Prostate gland (tissue), 2 donors: ENCODE measurements around the gene TMEM213. TPM values are rescaled to one million over a fixed set of nuclear protein-coding genes. Genes with fewer than 3 reads are reported as not detected.

Source experiments
- DNase-seq: peaks from one replicate; pipeline ENCODE4 v3.0.0-alpha.2; 2019; ENCODE audit warnings: low spot score
- H3K27ac ChIP-seq, 2 donors: fragments of 200-600 bp; sonication (generic); 2 replicates each; pipeline ENCODE4 v1.5.1; 2017 to 2019
- H3K27me3 ChIP-seq: fragments of 200-600 bp; sonication (generic); replicated peaks from 2 replicates; pipeline ENCODE4 v1.5.1; 2019; ENCODE audit not compliant: insufficient read depth
- H3K36me3 ChIP-seq, 2 donors: fragments of 200-600 bp; sonication (generic); 1 replicate in 1 of 2; 2 replicates in 1 of 2; pipeline versions ENCODE4 v1.5.1 to v1.8.1; 2017 to 2019
- H3K4me1 ChIP-seq: fragments of 200-600 bp; sonication (generic); replicated peaks from 2 replicates; pipeline ENCODE4 v1.5.1; 2019
- H3K4me3 ChIP-seq, 2 donors: fragments of 200-600 bp; sonication (generic); 2 replicates each; pipeline ENCODE4 v1.5.1; 2017 to 2019
- H3K9me3 ChIP-seq: fragments of 200-600 bp; sonication (generic); 2 replicates; pipeline ENCODE4 v1.5.1; 2017
- POLR2A ChIP-seq: fragments of 450-650 bp; IDR thresholded peaks from one replicate; pipeline ENCODE4 v1.6.1; 2016; ENCODE audit warnings: antibody characterized with exemption, mild to moderate bottlenecking
- POLR2AphosphoS5 ChIP-seq: sonication (generic); formaldehyde crosslinking; IDR thresholded peaks from one replicate; pipeline ENCODE4 v1.6.1; 2017; ENCODE audit warnings: antibody characterized with exemption
- WGBS: methylation state at CpG from one replicate; pipeline ENCODE4 v1.1.5; 2018; 5-methylcytosine and 5-hydroxymethylcytosine counted together
- intact Hi-C: fragments of 100-400 bp; cut with DNase I; formaldehyde crosslinking; loops from one replicate; pipeline ENCODE4 v1.14.2; 2022
- total RNA-seq, 2 donors: library from RNA; depleted of rRNA; stranded (reverse); fragments of >200 nt; gene quantifications; one replicate each; pipeline ENCODE4 v1.1.0, GENCODE V29; 2016
- TF ChIP-seq, protein P1 (sequence below), 4 experiments: fragments of 200-600 bp in 2 of 4; fragments of 450-650 bp in 2 of 4; sonication (generic) in 2 of 4; IDR thresholded peaks; 1 replicate in 3 of 4; 2 replicates in 1 of 4; pipeline ENCODE4 v1.5.1; 2016 to 2019; ENCODE audit warnings: antibody characterized with exemption in 4 of 4, mild to moderate bottlenecking in 2 of 4, moderate library complexity in 2 of 4

TMEM213 gene
- total RNA-seq, 2 donors from 2014 or later: 0.55 TPM; not detected in 1

- Histone ChIP-seq H3K9me3 (no peaks in the 10 kb centered on the region), H3K4me3 (no peak overlapping the region), H3K27ac (no peak overlapping the region), H3K4me1 (no peaks in the 10 kb centered on the region), H3K36me3 (no peaks in the 10 kb centered on the region), H3K27me3 (no peaks in the 10 kb centered on the region)
- TF ChIP-seq, protein P1, sequence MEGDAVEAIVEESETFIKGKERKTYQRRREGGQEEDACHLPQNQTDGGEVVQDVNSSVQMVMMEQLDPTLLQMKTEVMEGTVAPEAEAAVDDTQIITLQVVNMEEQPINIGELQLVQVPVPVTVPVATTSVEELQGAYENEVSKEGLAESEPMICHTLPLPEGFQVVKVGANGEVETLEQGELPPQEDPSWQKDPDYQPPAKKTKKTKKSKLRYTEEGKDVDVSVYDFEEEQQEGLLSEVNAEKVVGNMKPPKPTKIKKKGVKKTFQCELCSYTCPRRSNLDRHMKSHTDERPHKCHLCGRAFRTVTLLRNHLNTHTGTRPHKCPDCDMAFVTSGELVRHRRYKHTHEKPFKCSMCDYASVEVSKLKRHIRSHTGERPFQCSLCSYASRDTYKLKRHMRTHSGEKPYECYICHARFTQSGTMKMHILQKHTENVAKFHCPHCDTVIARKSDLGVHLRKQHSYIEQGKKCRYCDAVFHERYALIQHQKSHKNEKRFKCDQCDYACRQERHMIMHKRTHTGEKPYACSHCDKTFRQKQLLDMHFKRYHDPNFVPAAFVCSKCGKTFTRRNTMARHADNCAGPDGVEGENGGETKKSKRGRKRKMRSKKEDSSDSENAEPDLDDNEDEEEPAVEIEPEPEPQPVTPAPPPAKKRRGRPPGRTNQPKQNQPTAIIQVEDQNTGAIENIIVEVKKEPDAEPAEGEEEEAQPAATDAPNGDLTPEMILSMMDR (IDR thresholded peaks at IDR 0.05): no peak
- TF ChIP-seq POLR2A (no peak), POLR2AphosphoS5 (no peak)
- peak; percentile 11 for DNase-seq
- intact Hi-C loops: no loop called here
- WGBS: 52% methylated on average over 12 of the region's 12 CpGs
These were observed 45.2 kb upstream of the TMEM213 start for GRCh38 chr7:138752518-138753149.

DNA sequence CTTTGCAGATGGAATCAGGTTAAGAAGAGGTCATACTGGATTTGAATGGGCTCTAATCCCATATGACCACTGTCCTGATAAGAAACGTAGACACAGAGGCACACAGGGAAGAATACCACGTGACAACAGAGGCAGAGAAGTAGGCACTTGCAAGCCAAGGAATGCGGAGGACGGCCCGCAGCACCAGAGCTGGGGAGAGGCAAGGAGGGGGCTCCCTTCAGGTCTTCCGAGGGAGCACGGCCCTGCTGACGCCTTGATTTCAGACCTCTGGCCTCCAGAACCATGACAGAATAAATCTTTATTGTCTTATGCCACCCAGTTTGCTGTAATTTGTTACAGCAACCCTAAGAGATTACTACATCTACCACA lies 44.7 kb upstream of the TMEM213 start:
- intact Hi-C loops: no loop called here
- H3K36me3 ChIP-seq: no peaks in the 10 kb centered on the region
- H3K27me3 ChIP-seq: no peaks in the 10 kb centered on the region
- H3K9me3 ChIP-seq: no peaks in the 10 kb centered on the region
- no peak overlapping the region for H3K4me3 ChIP-seq
- no peak overlapping the region for H3K27ac ChIP-seq
- no peak for DNase-seq
- TF ChIP-seq POLR2A: no peak
- TF ChIP-seq, protein P1 (IDR thresholded peaks at IDR 0.05): no peak
- TF ChIP-seq POLR2AphosphoS5: no peak
- H3K4me1 ChIP-seq: no peaks in the 10 kb centered on the region
- WGBS: 47% methylated on average over 8 of the region's 8 CpGs

DNA sequence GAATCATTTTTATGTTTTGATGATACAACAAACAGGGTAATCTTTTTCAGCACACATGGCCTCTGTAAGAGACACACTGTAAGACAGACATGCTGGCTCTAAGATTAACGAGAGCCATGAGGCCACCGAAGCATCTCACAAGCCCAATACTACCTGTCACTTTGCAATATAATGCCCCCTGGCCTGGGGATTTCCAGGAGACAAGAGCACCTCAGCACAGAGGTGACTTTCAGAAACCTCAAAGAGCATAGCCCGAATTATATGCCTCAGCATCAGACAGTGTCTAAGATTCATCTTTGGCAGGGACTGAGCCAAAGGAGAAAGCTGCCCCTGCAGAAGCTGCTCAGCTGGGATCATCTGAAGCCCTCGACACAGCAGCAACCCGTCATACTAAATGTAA lies 44.2 kb upstream of the TMEM213 start:
- Histone ChIP-seq H3K27ac (no peak overlapping the region), H3K4me1 (no peaks in the 10 kb centered on the region), H3K27me3 (no peaks in the 10 kb centered on the region), H3K36me3 (no peaks in the 10 kb centered on the region), H3K9me3 (no peaks in the 10 kb centered on the region), H3K4me3 (no peak overlapping the region)
- TF ChIP-seq POLR2A (no peak), POLR2AphosphoS5 (no peak)
- TF ChIP-seq, protein P1 (IDR thresholded peaks at IDR 0.05): no peak
- DNase-seq: no peak
- intact Hi-C loops: no loop called here
- 65% methylated on average over 5 of the region's 5 CpGs for WGBS

- Histone ChIP-seq H3K27ac (no peak overlapping the region), H3K4me3 (no peak overlapping the region), H3K27me3 (no peaks in the 10 kb centered on the region), H3K36me3 (no peaks in the 10 kb centered on the region), H3K9me3 (no peaks in the 10 kb centered on the region), H3K4me1 (no peaks in the 10 kb centered on the region)
- intact Hi-C loops: no loop called here
- TF ChIP-seq POLR2A: no peak
- TF ChIP-seq POLR2AphosphoS5: no peak
- TF ChIP-seq, protein P1 (IDR thresholded peaks at IDR 0.05): no peak
- 72% methylated on average over 10 of the region's 10 CpGs for WGBS
- DNase-seq: no peak
These were observed 42.5 kb upstream of the TMEM213 start for GRCh38 chr7:138755331-138755747.

GRCh38 chr7:138755842-138756590 lies 41.8 kb upstream of the TMEM213 start:
- no peak overlapping the region for H3K27ac ChIP-seq
- no peaks in the 10 kb centered on the region for H3K4me1 ChIP-seq
- WGBS: 52% methylated on average over 4 of the region's 4 CpGs
- no peak overlapping the region for H3K4me3 ChIP-seq
- no peaks in the 10 kb centered on the region for H3K9me3 ChIP-seq
- no peak for DNase-seq
- TF ChIP-seq, protein P1 (IDR thresholded peaks at IDR 0.05): no peak
- TF ChIP-seq POLR2AphosphoS5 (no peak), POLR2A (no peak)
- intact Hi-C loops: no loop called here
- H3K36me3 ChIP-seq: no peaks in the 10 kb centered on the region
- no peaks in the 10 kb centered on the region for H3K27me3 ChIP-seq
